Central memory CD4-positive, alpha-beta T cell (primary cell): ENCODE data around the gene KCNN1.
"Not testable (repeated sequence)": the region's sequence is repeated elsewhere in the genome, so short reads cannot be mapped to it uniquely, and the experiment has no call there.

ENCODE experiments used
- DNase-seq: peaks from one replicate; pipeline ENCODE4 v3.0.0; 2022

KCNN1 gene

DNA sequence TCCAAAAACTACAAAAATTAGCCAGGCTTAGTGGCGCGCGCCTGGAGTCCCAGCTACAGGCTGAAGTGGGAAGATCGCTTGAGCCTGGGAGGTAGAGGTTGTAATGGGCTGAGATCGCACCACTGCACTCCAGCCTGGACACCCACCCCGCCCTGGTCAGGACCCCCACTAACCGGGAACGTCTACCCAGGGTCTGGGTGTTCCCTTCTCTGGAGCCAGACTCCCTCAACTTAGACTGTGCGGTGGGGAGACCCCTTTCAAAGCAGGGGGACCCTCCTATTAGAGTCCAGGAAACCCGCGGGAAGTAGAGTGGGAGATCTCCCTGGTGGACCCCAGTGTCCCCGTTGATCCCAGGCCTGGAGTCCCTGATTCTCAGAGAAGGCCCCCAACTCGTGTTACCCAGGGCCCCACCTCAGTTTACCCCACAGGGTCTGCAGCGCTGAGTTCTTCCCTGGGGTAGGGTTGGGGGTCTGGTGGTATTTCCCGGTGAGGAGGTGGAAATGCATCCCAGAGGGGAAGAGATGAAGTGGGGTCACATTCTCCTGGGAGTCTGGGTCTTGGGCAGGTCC, 35.0 kb downstream of the KCNN1 start:
- no peak for DNase-seq

GRCh38 chr19:18002347-18002850, 35.5 kb downstream of the KCNN1 start:
- DNase-seq: no peak

GRCh38 chr19:18005750-18006149, 38.8 kb downstream of the KCNN1 start:
- not testable (repeated sequence) for DNase-seq

DNA sequence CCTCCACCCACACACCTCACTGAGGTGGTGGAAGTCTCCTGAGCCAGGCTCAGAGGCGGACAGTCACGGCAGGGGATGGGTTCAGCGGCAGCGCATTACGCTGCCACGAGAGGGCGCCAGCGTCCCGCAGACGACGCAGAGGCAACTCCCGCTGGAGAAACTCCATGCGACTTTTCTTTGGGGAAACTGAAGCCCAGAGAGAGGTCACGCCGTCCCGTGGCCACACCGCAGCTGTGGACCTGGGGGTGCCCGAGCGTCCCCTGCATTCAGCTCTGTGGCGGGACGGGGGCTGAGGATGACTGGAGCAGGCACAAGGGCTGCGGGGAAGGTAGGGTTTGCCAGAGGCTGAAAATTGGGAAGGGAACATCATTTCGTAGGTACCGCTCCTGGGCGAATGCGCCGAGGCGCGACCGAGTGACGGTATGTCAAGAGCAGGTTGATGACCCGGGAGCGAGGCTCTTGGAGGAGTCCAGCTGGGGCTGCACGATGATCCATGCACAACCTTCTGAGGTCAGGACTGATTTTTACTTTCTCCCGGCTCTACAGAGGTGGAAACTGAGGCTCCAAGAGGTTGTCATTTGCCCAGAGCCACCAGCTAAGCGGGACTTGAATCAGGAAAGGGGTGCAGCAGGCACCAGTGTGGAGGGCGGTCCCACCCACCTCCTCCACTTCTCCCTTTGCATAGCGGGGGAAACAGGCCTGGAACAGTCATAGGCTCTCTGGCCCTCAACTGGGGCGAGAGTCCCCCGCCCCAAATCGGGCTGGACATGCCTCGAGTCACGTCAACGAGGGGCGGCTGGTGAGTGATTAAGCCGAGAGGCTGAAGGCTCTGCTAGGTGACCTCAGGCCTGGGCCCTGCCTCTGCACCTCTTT, 40.4 kb downstream of the KCNN1 start:
- peak; percentile 76 for DNase-seq

GRCh38 chr19:18007917-18008673, 41.2 kb downstream of the KCNN1 start, which contains the start of gene ARRDC2:
Gene ARRDC2 (plus strand): TSS chr19:18008170. CDS start chr19:18008311, 141 bp downstream.
- peak; percentile 85 for DNase-seq

DNA sequence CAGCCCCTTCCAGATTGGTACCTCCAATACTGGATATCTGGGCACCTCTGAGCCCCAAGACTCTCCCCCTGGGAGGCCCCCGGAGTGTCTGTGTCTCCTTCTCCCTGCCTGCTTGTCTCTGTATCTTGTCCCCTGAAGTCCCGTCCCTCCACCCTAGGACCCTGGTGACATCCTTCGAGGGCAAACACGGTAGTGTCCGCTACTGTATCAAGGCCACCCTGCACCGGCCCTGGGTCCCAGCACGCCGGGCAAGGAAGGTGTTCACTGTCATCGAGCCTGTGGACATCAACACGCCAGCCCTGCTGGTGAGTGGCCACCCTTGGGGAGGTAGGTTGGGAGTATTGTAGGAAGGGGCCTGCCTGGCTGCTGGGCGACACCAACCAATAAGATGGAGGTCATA, 41.9 kb downstream of the KCNN1 start:
- DNase-seq: no peak

DNA sequence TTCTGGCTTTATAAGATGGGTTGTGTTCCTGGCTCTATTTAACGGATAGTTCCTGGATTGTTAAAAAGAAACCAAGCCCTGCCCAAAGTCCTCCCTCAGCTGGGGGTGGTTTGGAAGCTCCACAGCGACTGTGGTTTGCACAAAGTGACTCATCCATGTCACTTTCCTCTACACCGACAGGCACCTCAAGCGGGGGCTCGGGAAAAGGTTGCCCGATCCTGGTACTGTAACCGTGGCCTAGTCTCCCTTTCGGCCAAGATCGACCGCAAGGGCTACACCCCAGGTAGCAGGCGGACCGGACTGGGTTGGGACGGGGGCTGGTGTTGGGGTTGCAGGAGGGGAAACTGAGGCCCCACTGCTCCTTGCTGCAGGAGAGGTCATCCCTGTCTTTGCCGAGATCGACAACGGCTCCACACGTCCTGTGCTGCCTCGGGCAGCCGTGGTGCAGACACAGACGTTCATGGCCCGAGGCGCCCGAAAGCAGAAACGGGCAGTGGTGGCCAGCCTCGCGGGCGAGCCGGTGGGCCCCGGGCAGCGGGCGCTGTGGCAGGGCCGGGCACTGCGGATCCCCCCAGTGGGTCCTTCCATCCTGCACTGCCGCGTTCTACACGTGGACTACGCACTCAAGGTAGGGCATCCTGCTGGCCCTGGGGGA, 42.6 kb downstream of the KCNN1 start:
- no peak for DNase-seq

- DNase-seq: no peak
Measured at GRCh38 chr19:18010149-18010548, 43.2 kb downstream of the KCNN1 start.

DNA sequence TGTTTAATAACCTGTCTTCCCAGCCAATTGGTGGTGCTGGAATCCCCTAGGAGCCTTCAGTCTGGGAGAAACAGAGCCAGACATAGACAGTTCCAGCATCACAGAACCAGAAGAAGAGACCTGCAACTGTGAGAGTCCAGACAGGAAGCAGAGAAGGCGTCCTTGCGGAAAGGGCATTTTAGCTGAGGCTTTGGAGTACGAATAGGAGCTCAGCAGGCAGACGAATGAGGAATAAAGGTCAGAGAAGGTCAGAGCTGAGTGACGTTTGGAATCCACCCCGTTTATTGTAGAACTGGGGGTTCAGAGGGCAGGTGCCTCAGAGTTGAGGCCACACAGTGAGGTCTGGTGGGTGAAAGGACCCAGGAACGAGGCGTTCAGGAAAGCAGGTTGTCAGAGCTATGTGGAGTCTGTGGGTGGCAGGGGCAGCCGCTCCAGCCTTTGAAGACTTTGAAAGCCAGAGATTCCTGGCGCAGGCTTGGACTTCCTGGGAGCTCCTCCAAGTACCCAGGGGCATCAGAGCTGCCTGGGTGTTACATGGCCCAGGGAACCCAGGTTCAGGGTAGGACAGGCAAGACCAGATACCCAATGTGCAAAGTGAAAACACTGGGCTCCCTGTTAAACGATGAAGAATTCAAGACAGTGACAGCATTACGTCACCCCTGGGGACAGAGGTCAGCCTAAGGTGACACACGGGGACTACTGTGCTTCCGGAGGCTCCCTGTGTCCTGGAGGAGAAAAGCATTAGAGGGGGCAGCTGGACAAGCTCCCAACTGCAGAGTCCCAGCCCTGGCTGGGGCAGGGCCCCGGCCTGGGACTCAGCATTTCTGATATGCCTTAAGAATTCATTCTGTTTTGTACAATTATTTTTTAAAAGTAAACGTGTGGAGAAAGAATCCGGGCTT, 46.6 kb downstream of the KCNN1 start:
- no peak for DNase-seq

GRCh38 chr19:18014197-18014596, 47.3 kb downstream of the KCNN1 start:
- peak; percentile 76 for DNase-seq

DNA sequence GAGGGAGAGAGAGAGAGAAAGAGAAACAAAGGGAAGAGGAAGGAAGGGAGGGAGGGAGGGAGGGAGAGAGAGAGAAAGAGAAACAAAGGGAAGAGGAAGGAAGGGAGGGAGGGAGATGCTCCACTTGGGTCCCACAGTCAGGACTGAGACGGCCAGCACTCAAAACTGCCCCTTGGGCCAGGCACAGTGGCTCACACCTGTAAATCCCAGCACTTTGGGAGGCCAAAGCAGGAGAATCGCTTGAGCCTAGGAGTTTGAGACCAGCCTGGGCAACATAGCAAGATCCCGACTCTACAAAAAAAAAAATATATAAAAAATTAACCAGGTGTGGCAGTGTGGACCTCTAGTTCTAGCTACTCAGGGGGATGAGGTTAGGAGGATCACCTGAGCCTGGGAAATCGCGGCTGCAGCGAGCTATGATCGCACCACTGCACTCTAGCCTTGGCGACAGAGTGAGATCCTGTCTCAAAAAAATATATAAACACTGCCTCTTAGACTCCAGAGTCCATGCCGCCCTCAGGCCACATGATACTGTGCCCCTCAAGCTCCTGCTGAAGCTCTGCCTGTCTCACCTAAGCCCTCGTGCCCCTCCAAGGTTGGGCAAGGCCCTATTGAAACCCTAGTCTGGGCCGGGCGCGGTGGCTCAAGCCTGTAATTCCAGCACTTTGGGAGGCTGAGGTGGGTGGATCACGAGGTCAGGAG, 49.5 kb downstream of the KCNN1 start:
- DNase-seq: no peak

DNA sequence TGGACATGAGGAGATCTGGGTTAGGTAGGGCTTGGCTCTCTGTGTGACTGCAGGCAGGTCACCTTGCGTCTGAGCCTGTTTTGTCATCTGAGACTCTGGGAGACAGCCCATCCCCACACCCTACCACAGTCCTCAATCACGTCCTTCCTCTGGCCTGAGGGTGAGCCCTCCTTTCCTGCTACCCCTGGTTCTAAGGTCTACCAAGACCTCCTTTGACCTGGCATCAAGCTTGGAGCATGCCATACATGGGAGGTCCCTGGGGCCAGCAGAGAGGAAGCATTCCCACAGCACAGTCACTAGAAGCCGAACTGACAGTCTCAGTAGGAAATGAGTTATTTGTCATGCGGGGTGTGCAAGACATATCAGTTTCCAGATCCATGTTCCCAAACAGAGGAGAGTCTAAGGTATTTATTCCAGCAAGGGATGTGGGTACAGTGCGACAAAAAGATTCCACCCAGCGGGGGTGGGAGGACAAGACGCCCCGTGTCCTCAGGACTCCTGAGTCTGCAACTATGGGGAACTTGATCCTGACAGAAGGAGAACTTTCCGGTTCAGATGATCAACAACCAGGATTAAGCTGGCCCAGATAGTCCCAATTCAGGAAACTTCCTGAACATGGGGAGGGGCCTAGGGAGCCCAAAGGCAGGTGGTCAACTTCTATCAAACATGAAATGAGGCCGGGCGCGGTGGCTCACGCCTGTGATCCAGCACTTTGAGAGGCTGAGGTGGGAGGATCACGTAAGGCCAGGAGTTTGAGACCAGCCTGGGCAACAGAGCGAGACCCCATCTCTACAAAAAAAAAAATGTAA, 50.6 kb downstream of the KCNN1 start:
- no peak for DNase-seq

GRCh38 chr19:18020212-18021085, 53.5 kb downstream of the KCNN1 start:
- no peak for DNase-seq

DNA sequence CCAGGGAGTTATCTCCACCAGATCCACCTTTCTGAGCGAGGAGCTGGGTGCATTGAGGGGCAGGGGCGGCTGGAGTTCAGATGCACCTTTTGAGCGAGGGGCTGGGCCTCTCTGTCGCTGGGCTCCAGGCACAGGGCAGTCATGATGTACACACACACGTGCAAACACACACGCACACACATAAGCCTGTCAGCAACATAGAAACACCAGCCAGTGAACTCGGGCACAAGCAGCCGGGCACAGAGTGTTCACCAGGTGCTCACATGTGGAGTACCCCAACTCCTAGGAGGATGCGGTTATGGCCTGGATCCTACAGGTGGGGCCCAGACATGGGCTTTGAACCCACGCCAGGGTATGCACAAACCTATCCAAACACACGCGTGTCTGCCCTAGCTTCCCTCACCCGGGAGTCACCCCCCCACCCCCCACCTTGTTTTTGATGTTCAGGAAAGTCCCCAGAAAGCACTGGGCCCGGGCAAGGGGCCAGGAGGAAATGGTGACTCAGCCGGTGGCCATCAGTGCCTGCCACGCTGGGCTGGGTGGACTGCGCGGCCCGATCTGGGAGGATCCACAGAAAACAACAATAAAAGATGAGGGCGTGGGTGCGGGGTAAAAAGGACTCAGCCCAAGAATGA, 54.3 kb downstream of the KCNN1 start:
- peak; percentile 69 for DNase-seq

- DNase-seq: peak; percentile 90
Measured at GRCh38 chr19:18023622-18024251, 56.8 kb downstream of the KCNN1 start.

DNA sequence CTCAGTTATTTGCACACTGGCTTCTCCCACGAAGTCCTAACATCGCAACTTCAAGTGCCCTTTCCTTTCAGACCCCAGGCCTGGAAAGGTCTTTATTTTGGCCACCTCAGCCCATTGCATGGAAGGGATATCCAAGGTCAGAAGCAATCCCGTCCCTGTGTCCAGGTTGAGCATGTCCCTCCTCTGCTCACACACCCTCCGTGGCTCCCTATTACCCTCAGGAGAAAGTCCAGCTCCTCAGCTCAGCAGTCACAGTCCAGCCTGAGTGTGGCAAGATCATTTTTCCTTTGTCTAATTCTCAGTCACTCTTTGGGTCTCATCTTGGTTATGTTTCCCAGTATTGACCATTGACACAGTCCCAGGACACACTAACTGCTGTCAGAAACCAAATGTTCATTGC, 60.2 kb downstream of the KCNN1 start:
- DNase-seq: no peak

- DNase-seq: no peak
Measured at GRCh38 chr19:18029617-18030338, 62.9 kb downstream of the KCNN1 start.
